H9 (cell line): Measurements from ENCODE around the gene ATP8A1. TPM values are rescaled to one million over a fixed set of nuclear protein-coding genes. Genes with fewer than 3 reads are reported as not detected.

Experiments used
- DNase-seq: peaks from one replicate; pipeline ENCODE4 v3.0.0-alpha.2; 2017
- H2AFZ ChIP-seq: one replicate; pipeline ENCODE4 v1.6.1; 2013; ENCODE audit warnings: mild to moderate bottlenecking, low read length, control low read depth, moderate library complexity
- H2AK5ac ChIP-seq: 2 replicates; pipeline ENCODE4 v1.6.1; 2013; ENCODE audit warnings: low read length, control low read depth, mixed read lengths; ENCODE audit not compliant: insufficient read length
- H2BK120ac ChIP-seq: one replicate; pipeline ENCODE4 v1.6.1; 2013; ENCODE audit warnings: low read depth, mild to moderate bottlenecking, low read length, control low read depth, inconsistent platforms; ENCODE audit not compliant: poor library complexity, severe bottlenecking
- H2BK12ac ChIP-seq: 2 replicates; pipeline ENCODE4 v1.6.1; 2013; ENCODE audit warnings: low read length, control low read depth, mixed read lengths, low read depth; ENCODE audit not compliant: insufficient read length
- H2BK15ac ChIP-seq: 2 replicates; pipeline ENCODE4 v1.6.1; 2013; ENCODE audit warnings: low read depth, low read length, control low read depth
- H2BK20ac ChIP-seq: one replicate; pipeline ENCODE4 v1.6.1; 2013; ENCODE audit warnings: low read depth, mild to moderate bottlenecking, low read length, control low read depth, inconsistent platforms; ENCODE audit not compliant: poor library complexity, severe bottlenecking
- H2BK5ac ChIP-seq: 2 replicates; pipeline ENCODE4 v1.6.1; 2013; ENCODE audit warnings: low read length, control low read depth, mixed read lengths; ENCODE audit not compliant: insufficient read length
- H3K14ac ChIP-seq: 2 replicates; pipeline ENCODE4 v1.6.1; 2013; ENCODE audit warnings: low read length, control low read depth; ENCODE audit not compliant: insufficient read depth
- H3K18ac ChIP-seq: 2 replicates; pipeline ENCODE4 v1.6.1; 2013; ENCODE audit warnings: low read depth, mild to moderate bottlenecking, mixed read lengths, low read length, control low read depth; ENCODE audit not compliant: insufficient read length
- H3K23ac ChIP-seq: 2 replicates; pipeline ENCODE4 v1.6.1; 2013; ENCODE audit warnings: low read length, control low read depth, mixed read lengths, low read depth; ENCODE audit not compliant: insufficient read length
- H3K23me2 ChIP-seq: 2 replicates; pipeline ENCODE4 v1.6.1; 2013; ENCODE audit warnings: low read depth, mild to moderate bottlenecking, mixed read lengths, low read length, control low read depth; ENCODE audit not compliant: insufficient read length, poor library complexity, severe bottlenecking
- H3K27ac ChIP-seq: 2 replicates; pipeline ENCODE4 v1.5.1; 2013; ENCODE audit warnings: low read length, control low read depth, mixed read lengths, low read depth; ENCODE audit not compliant: insufficient read length
- H3K27me3 ChIP-seq: 2 replicates; pipeline ENCODE4 v1.6.1; 2013; ENCODE audit warnings: low read length, control low read depth, inconsistent platforms; ENCODE audit not compliant: insufficient read depth
- H3K4ac ChIP-seq: 2 replicates; pipeline ENCODE4 v1.6.1; 2013; ENCODE audit warnings: low read depth, mild to moderate bottlenecking, control low read depth, inconsistent platforms, low read length, moderate library complexity
- H3K4me1 ChIP-seq: 2 replicates; pipeline ENCODE4 v1.6.1; 2013; ENCODE audit warnings: low read length, control low read depth, inconsistent platforms; ENCODE audit not compliant: insufficient read depth
- H3K4me2 ChIP-seq: 2 replicates; pipeline ENCODE4 v1.6.1; 2013; ENCODE audit warnings: low read length, control low read depth, mixed read lengths; ENCODE audit not compliant: insufficient read length, insufficient read depth
- H3K56ac ChIP-seq: 2 replicates; pipeline ENCODE4 v1.6.1; 2013; ENCODE audit warnings: low read depth, mild to moderate bottlenecking, mixed read lengths, low read length, control low read depth; ENCODE audit not compliant: insufficient read length
- H3K79me1 ChIP-seq: 2 replicates; pipeline ENCODE4 v1.6.1; 2013; ENCODE audit warnings: low read depth, mild to moderate bottlenecking, moderate library complexity, low read length, control low read depth, inconsistent platforms; ENCODE audit not compliant: insufficient read depth, poor library complexity, severe bottlenecking
- H3K79me2 ChIP-seq: 2 replicates; pipeline ENCODE4 v1.6.1; 2013; ENCODE audit warnings: low read length, control low read depth, inconsistent platforms; ENCODE audit not compliant: insufficient read depth
- H3K9ac ChIP-seq: 2 replicates; pipeline ENCODE4 v1.6.1; 2013; ENCODE audit warnings: low read length, control low read depth, mixed read lengths; ENCODE audit not compliant: insufficient read length; ENCODE audit errors: extremely low read depth
- H3K9me3 ChIP-seq: one replicate; pipeline ENCODE4 v1.6.1; 2013; ENCODE audit warnings: low read depth, low read length, inconsistent platforms; ENCODE audit not compliant: control insufficient read depth
- H3T11ph ChIP-seq: one replicate; pipeline ENCODE4 v1.6.1; 2013; ENCODE audit warnings: mild to moderate bottlenecking, low read length, control low read depth, inconsistent platforms
- H4K20me1 ChIP-seq: one replicate; pipeline ENCODE4 v1.6.1; 2013; ENCODE audit not compliant: control insufficient read depth, insufficient read length, insufficient read depth
- H4K5ac ChIP-seq: 2 replicates; pipeline ENCODE4 v1.6.1; 2013; ENCODE audit warnings: low read depth, mild to moderate bottlenecking, mixed read lengths, low read length, control low read depth; ENCODE audit not compliant: insufficient read length
- H4K8ac ChIP-seq: replicated peaks from 2 replicates; pipeline ENCODE4 v1.6.1; 2013; ENCODE audit warnings: low read length, control low read depth, mixed read lengths, low read depth; ENCODE audit not compliant: insufficient read length
- H4K91ac ChIP-seq: 2 replicates; pipeline ENCODE4 v1.6.1; 2013; ENCODE audit warnings: low read depth, mild to moderate bottlenecking, moderate library complexity, mixed read lengths, low read length, control low read depth; ENCODE audit not compliant: insufficient read length
- H3K27ac Mint-ChIP-seq, 3 experiments: 2 replicates in 2 of 3; 3 replicates in 1 of 3; pipeline ENCODE4 v1.8.0; 2020 to 2021; ENCODE audit warnings: mixed read lengths in 3 of 3, mild to moderate bottlenecking in 1 of 3, moderate library complexity in 1 of 3
- H3K27me3 Mint-ChIP-seq: 2 replicates; pipeline ENCODE4 v1.8.0; 2021; ENCODE audit warnings: low read depth, mild to moderate bottlenecking, moderate library complexity, mixed read lengths
- H3K36me3 Mint-ChIP-seq, 3 experiments: 2 replicates in 2 of 3; 3 replicates in 1 of 3; pipeline ENCODE4 v1.8.0; 2020 to 2021; ENCODE audit warnings: low read depth in 3 of 3, mixed read lengths in 3 of 3; ENCODE audit not compliant: insufficient read depth in 1 of 3
- H3K4me1 Mint-ChIP-seq, 2 experiments: 2 replicates each; pipeline ENCODE4 v1.8.0; 2020; ENCODE audit warnings: mixed read lengths in 2 of 2
- H3K4me3 Mint-ChIP-seq, 2 experiments: 2 replicates in 1 of 2; 3 replicates in 1 of 2; pipeline ENCODE4 v1.8.0; 2020 to 2021; ENCODE audit warnings: mild to moderate bottlenecking in 2 of 2, mixed read lengths in 2 of 2, moderate library complexity in 1 of 2
- H3K9me3 Mint-ChIP-seq, 2 experiments: 2 replicates in 1 of 2; 3 replicates in 1 of 2; pipeline ENCODE4 v1.8.0; 2020; ENCODE audit warnings: mild to moderate bottlenecking in 2 of 2, mixed read lengths in 2 of 2, moderate library complexity in 1 of 2
- WGBS: extraction: QIAGEN DNeasy Blood & Tissue Kit; methylation state at CpG from one replicate; pipeline ENCODE4 v1.1.7; 2013; ENCODE audit warnings: missing lambda C conversion rate, low lambda C conversion rate, mixed read lengths; ENCODE audit not compliant: insufficient read length; ENCODE audit errors: extremely low coverage; 5-methylcytosine and 5-hydroxymethylcytosine counted together
- total RNA-seq: library from RNA; stranded (reverse); gene quantifications from 2 replicates; pipeline ENCODE4 v1.2.1, GENCODE V29; 2021
- TF ChIP-seq, protein P1 (sequence below): fragments of 200-600 bp; sonication (generic); conservative IDR thresholded peaks from 3 replicates; pipeline ENCODE4 v1.8.0; 2021; ENCODE audit warnings: antibody characterized with exemption, mild to moderate bottlenecking

Gene ATP8A1
- total RNA-seq, 1 experiment from 2014 or later = 5.1 TPM

DNA sequence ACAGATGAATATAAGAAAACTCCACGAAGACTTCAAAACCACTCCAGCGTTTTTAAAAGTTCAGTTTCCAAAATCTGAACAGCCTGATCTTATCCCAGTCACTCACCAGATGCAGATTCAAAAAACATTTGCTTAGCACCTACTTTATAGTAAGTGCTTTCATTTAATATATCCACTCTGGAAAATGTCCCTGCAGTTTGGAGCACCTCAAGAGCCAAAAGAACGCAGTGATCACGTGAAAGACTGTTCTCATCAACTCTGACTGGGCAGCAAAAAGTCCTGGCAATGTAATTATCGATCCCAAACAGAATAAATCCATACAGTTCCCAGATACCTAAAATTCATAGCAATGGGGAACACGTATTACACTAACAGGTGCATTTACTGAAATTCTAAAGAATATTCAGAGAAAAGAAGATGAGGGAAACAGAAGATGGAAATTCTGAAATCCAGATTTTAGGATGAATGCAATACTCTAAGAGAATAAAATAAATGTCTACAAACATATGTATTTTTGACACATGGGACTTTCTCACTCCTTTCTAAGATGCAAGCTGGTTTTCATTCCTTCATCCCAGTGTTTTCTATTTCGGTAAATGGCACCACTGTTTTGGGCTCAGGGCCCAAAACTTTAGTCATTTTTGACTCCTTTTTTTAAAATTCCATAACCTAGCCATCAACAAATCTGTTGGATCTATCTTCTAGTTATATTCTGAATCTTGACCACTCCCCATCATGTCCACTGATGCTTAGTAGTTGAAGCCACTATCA, 13.9 kb downstream of the ATP8A1 start:
- H2BK15ac ChIP-seq = no peak overlapping the region
- H3K4me1 Mint-ChIP-seq = peaks cover 10 to 11% of the 10 kb centered on the region in 2 experiments; a peak in 3 of 4 replicates
- no peak overlapping the region for H4K5ac ChIP-seq
- H3K27ac ChIP-seq = no peak overlapping the region
- H2AK5ac ChIP-seq = no peak overlapping the region
- no peak overlapping the region for H2BK20ac ChIP-seq
- H3K27me3 ChIP-seq = no peaks in the 10 kb centered on the region
- no peak overlapping the region for H3K9ac ChIP-seq
- no peak overlapping the region for H3K4me3 Mint-ChIP-seq
- H3K27me3 Mint-ChIP-seq = no peaks in the 10 kb centered on the region
- TF ChIP-seq, protein P1, sequence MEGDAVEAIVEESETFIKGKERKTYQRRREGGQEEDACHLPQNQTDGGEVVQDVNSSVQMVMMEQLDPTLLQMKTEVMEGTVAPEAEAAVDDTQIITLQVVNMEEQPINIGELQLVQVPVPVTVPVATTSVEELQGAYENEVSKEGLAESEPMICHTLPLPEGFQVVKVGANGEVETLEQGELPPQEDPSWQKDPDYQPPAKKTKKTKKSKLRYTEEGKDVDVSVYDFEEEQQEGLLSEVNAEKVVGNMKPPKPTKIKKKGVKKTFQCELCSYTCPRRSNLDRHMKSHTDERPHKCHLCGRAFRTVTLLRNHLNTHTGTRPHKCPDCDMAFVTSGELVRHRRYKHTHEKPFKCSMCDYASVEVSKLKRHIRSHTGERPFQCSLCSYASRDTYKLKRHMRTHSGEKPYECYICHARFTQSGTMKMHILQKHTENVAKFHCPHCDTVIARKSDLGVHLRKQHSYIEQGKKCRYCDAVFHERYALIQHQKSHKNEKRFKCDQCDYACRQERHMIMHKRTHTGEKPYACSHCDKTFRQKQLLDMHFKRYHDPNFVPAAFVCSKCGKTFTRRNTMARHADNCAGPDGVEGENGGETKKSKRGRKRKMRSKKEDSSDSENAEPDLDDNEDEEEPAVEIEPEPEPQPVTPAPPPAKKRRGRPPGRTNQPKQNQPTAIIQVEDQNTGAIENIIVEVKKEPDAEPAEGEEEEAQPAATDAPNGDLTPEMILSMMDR = no peak
- H3K23ac ChIP-seq = no peak overlapping the region
- H3K9me3 ChIP-seq = no peaks in the 10 kb centered on the region
- no peak for DNase-seq
- no CpG with 5 or more reads among the region's 7 CpGs for WGBS
- no peak overlapping the region for H3K27ac Mint-ChIP-seq
- H2BK12ac ChIP-seq = no peak overlapping the region
- no peak overlapping the region for H3K14ac ChIP-seq
- no peak overlapping the region for H3K18ac ChIP-seq
- H3K23me2 ChIP-seq = no peaks in the 10 kb centered on the region
- H3K56ac ChIP-seq = no peak overlapping the region
- no peaks in the 10 kb centered on the region; the same call in 1 of the 2 replicates for H3K4me1 ChIP-seq
- no peak overlapping the region for H2BK5ac ChIP-seq
- no peaks in the 10 kb centered on the region for H4K20me1 ChIP-seq
- H4K91ac ChIP-seq = no peak overlapping the region
- no peak overlapping the region for H4K8ac ChIP-seq
- H3K4ac ChIP-seq = no peak overlapping the region
- no peak overlapping the region for H3T11ph ChIP-seq
- no peak overlapping the region for H3K4me2 ChIP-seq
- H2AFZ ChIP-seq = no peak overlapping the region
- H3K36me3 Mint-ChIP-seq = no peaks in the 10 kb centered on the region
- no peaks in the 10 kb centered on the region for H3K9me3 Mint-ChIP-seq
- no peaks in the 10 kb centered on the region for H3K79me1 ChIP-seq
- no peak overlapping the region for H2BK120ac ChIP-seq
- no peaks in the 10 kb centered on the region for H3K79me2 ChIP-seq
